GM21723 (cell line): ENCODE data around the gene KRT82.
"Not testable (repeated sequence)": the region's sequence is repeated elsewhere in the genome, so short reads cannot be mapped to it uniquely, and the experiment has no call there.

ENCODE experiments used
- ATAC-seq: cut with Tn5 transposase; IDR thresholded peaks from one replicate; pipeline ENCODE4 v1.9.1; 2021; ENCODE audit warnings: mild to moderate bottlenecking, moderate library complexity; ENCODE audit not compliant: unreplicated experiment

Gene KRT82

GRCh38 chr12:52347551-52348510, 58.3 kb downstream of the KRT82 start:
- ATAC-seq: no peak

- ATAC-seq: no peak
These were observed 59.1 kb downstream of the KRT82 start for GRCh38 chr12:52347016-52347415.

GRCh38 chr12:52346593-52346992, 59.5 kb downstream of the KRT82 start:
- ATAC-seq: no peak

GRCh38 chr12:52345041-52345440, 61.1 kb downstream of the KRT82 start:
- ATAC-seq: not testable (repeated sequence)

GRCh38 chr12:52344111-52344510, 62.0 kb downstream of the KRT82 start:
- ATAC-seq: no peak
